ENCODE data around the gene HEPACAM. TPM values are rescaled to one million over a fixed set of nuclear protein-coding genes. Genes with fewer than 3 reads are reported as not detected.

The HEPACAM gene
- total RNA-seq, 1 donor from 2014 or later = not detected

GRCh38 chr11:124886978-124887666 is 48.7 kb downstream of the HEPACAM start:
- no peak for DNase-seq (ENCODE audit: extremely low read depth, low read depth, low spot score)

GRCh38 chr11:124886476-124886875 is 49.4 kb downstream of the HEPACAM start:
- DNase-seq (ENCODE audit: extremely low read depth, low read depth, low spot score) = no peak

DNA sequence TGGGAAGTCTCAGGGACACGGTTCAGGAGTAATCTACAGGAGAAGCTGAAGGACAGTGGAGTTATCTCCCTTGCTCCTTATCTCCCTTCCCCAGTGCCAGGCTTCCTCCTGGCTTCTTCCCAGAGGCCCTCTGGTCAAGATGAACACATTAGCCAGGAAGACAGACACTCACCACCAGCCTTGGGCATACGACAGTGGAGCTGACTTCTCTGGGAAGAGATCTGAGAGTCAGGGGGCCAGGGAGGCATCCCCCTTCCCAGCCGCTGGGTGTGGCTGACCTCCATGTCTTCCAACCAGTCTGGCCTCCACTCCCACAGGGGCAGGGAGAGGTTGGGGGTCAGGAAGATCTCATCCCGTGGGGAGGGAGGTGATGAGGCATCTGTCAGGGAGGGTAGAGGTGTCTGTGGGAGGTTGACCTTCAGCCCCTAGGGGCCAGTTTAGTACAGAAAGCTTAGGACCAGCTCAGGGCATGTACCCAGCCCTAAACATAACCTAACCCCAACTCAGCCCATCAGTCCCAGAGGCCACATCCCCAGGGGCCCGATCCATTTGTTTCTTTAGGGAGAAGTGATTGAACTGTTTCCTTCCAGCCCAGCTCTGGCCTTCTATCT is 50.9 kb downstream of the HEPACAM start:
- no peak for DNase-seq (ENCODE audit: extremely low read depth, low read depth, low spot score)

DNA sequence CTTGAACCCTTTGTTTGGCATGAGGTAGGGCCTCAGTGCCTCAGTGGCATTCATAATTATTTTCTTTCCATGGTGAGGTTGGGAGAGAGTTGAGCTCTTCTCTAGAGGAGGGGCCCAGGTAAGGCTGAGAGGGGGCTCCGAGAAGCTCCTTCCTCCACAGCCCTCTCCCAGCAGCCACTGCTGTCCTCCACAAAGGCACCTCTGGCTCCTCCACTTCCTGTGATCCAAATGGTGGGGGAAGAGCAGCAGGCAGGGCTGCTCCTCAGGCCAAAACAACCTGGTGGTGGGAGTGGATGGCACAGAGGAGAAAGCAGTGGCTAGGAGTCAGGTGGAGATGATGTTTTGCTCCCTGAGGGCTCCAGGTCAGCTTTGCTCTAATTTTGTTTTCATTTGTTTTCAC is 51.5 kb downstream of the HEPACAM start:
- no peak for DNase-seq (ENCODE audit: extremely low read depth, low read depth, low spot score)

DNA sequence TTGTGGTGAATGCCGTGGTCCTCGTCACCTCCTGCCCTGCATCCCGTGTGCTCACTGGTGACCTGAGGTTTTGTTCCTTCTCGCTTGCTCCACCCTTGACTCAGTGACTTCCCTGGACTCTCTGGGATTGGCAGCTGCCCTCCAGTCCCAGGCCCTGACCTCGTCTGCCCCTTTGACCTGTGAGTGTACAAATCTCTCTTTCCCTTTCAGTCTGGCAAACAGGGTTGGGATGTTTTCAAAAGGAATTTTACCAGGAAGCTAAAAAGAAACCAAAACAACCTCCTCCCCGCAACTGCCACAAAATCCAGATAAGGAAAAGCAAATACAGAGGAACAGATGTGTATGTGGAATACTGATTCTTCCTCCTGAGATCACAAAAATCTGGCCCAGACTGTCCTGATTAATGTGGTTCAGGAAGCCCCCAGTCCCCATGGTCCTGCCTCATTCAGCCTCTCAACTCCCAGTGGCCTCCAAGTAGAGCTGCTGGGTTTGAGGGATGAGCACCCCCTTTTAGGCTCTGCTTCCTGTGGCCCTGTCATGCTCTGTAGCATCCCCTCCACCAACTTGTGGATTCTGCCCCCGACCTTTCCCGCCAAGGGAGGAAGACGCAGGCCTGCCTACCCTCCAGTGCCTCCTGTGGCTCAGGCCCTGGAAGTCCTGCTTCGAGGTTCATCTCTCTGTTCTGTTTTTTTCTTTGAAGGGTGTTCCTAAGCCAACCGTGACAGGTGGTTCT is 53.3 kb downstream of the HEPACAM start:
- DNase-seq (ENCODE audit: extremely low read depth, low read depth, low spot score) = no peak

DNA sequence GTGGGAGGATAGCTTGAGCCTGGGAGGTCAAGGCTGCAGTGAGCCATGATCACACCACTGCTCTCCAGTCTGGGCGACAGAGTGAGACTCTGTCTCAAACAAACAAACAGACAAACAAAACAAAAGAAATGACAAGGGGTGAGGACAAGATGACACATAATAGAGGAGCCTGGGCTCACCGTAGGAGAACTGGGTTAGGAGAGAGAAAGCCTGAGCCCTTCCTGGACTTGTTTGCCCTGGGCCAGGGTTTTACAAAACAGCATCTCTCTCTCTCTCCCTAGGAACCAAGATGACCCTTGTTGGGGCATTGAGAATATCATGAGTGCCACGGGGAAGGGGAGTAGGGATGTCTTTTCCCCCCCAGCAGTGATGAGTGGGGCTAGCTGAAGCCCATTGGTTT is 54.9 kb downstream of the HEPACAM start:
- DNase-seq (ENCODE audit: extremely low read depth, low read depth, low spot score) = no peak

- no peak for DNase-seq (ENCODE audit: extremely low read depth, low read depth, low spot score)
These were observed 55.6 kb downstream of the HEPACAM start for GRCh38 chr11:124880290-124880611.

DNA sequence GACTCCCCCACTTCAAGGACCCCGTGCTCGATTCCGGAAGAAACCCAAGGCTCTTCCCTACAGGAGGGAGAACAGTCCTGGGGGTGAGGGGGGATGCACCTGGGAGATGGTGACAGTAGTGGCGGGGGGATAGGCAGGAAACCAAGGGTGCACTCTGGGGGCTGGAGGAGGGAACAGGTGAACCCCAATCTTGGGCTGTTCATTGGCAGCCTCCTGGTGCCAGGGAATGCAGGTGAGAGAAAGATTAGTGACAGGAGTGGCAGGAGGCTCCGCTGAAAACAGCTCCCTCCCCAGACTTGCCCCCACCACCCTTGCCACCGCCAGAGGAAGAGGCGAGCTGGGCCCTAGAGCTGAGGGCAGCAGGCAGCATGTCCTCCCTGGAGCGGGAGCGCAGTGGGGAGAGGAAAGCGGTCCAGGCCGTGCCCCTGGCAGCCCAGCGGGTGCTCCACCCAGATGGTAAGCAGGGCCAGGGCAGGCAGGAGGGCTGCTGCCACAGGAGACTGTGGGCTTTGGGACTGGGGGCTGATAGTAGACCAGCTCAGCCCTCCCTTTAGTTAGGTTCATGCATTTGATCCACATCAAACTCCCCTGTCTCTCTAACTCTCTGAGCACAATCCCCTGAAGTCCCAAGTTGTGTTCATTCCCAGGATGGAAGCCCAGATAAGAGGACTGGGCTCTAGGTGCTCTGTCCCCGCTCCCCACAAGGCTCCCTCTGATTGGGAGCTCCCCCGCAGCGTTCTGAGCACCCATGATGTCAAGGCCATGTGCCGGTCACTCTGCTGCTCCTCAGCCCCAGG is 56.2 kb downstream of the HEPACAM start:
- DNase-seq (ENCODE audit: extremely low read depth, low read depth, low spot score) = no peak

DNA sequence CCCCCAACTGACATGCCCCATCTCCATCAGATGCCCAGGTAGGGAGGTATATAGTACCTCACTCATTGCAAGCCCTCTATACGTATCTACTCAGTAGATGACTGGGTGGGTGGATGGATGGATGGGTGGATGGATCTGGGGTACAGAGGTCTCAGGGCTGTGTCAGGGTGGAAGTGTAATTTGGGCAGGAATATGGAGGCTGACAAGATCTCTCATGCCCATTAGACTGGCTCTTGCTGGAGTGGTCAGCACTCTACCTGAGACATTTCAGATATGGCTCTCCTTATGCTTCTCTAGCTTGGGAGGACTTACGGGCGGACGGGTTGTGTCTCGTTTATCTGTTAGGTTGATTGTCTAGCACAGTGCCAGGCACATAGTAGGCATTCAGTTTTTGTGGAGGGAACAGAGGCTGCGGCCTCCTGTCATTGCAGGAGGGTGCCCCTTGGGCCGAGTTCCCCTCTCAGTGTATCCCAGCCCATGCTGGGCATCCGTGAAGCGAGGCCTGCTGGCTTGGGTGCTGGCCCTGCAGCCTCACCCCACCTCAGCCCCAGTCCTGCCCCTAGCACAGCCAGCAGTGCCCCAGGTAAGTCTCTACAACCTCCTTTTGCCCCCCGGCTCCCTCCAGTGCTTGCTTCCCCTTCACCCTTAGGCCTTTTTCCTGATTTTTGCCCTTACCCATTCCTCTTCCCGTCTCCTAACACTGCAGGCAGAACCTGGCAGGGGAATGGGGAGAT is 56.9 kb downstream of the HEPACAM start:
- no peak for DNase-seq (ENCODE audit: extremely low read depth, low read depth, low spot score)

GRCh38 chr11:124877910-124878758 is 57.7 kb downstream of the HEPACAM start:
- DNase-seq (ENCODE audit: extremely low read depth, low read depth, low spot score) = no peak

GRCh38 chr11:124877631-124877909 is 58.3 kb downstream of the HEPACAM start:
- DNase-seq (ENCODE audit: extremely low read depth, low read depth, low spot score) = no peak

DNA sequence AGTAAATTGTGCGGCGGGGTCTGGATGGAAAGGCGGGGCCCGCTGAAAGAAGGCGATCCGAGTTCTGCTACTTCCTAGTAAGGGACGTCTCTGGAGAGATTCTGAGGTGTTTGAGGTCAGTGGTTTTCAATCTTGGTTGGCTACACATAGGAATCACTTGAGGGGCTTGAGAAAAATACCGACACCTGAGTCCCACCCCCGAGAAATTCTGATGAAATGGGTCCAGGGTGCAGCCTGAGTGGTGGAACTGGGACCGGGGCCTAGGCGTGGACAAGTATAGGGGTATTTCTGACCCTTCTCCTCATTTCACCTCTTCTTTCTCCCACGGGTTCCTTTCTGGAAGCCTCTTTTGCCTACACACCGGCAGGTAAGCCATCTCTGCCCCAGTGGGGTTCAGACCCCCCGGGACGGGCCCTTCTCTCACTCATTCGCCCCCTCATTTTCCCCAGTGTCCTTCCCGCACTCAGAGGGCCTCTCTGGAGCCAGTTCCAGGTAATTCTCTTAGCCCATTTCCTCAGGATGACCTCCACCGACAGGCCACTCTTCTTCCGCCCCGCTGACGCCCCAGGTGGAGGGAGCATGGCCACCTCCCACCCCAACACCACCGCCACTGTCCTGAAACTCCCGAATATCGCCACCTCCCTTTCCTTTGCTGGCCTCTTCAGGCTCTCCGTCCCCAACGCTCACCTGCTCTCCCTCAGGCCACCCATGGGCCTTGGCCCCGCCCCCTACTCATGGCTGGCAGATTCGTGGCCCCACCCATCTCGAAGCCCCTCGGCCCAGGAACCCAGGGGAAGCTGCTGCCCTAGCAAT is 58.8 kb downstream of the HEPACAM start:
- no peak for DNase-seq (ENCODE audit: extremely low read depth, low read depth, low spot score)

DNA sequence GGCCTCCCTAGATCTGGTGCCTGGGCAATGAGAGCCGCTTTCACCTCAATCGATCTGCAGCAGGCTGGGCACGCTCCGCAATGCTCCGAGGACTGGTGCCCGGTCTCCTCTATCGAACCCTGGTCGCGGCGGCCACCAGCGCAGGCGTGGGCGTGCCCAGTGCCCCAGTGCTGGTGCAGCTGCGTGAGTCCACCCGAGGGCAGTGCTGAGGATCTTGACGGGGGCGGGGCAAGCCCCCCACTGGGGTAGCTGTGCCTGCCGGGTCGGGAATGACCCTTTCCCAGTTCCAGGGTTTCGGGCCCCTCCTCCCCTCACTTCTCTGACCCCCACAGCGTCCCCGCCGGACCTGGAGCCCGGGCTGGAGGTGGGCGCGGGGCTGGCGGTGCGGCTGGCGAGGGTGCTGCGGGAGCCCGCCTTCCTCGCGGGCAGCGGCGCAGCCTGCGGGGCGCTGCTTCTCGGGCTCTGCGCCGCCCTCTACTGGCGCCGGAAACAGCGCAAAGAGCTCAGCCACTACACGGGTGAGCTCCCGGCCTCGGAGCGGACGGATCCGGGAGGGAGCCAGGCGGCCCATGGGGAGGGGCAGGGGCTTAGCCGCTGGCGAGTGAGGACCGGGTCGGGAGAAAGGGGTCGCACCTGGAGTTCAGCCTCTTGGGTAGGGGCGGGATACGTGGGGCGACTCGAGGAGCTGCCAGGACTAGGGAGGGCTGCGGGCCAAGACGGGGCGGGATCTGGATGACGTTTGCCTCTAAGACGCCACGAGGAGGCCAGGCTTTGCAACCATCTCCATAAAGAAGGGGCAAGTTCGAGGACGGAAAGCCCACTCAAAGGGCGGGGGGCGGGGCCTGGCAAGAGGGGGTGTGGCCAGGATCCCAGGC is 59.7 kb downstream of the HEPACAM start:
- DNase-seq (ENCODE audit: extremely low read depth, low read depth, low spot score) = peak; percentile 68

- no peak for DNase-seq (ENCODE audit: extremely low read depth, low read depth, low spot score)
These were observed 60.4 kb downstream of the HEPACAM start for GRCh38 chr11:124875401-124875800.

DNA sequence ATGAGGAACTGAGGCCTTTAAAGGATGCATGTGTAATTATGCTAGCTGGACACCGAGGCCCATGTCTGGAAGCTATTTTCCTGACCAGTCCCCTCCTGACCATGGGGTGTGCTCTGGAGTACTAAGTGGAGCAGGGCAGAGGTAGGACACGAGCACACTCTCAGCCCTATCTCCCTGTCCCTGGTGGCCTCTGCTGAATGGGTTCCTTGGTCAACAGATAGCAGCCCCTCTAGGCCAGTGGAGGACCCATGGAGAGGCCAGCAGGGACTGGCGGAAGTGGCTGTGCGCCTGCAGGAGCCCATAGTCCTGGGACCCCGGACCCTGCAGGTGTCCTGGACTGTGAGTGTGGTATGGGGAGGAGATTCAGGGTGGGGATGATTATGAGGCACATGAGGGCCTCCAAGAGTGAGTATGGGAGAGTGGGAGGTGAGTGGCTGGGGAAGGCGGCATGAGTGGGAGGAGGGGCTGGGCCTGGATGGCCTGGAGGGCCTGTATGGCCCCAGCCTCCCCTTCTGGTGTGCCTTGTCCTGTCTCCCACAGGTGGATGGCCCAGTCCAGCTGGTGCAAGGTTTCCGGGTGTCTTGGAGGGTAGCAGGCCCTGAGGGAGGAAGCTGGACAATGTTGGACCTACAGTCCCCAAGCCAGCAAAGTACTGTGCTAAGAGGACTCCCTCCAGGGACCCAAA is 61.1 kb downstream of the HEPACAM start:
- DNase-seq (ENCODE audit: extremely low read depth, low read depth, low spot score) = no peak

GRCh38 chr11:124873951-124874350 is 61.9 kb downstream of the HEPACAM start:
- no peak for DNase-seq (ENCODE audit: extremely low read depth, low read depth, low spot score)

DNA sequence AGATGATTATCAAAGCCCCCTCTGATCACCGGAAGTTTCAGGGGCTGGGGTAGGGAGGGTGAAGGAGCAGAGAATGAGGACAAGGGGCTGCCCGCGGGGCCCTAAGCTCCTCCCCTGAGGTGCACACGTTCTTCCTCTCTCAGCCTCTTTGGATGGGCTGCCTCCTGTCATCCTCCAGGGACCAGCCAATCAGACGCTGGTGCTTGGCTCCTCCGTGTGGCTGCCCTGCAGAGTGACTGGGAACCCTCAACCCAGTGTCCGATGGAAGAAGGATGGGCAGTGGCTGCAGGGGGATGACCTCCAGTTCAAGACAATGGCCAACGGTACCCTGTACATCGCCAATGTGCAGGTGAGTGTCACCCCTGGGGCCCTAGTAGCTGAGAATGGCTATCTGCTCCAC is 63.1 kb downstream of the HEPACAM start:
- no peak for DNase-seq (ENCODE audit: extremely low read depth, low read depth, low spot score)

DNA sequence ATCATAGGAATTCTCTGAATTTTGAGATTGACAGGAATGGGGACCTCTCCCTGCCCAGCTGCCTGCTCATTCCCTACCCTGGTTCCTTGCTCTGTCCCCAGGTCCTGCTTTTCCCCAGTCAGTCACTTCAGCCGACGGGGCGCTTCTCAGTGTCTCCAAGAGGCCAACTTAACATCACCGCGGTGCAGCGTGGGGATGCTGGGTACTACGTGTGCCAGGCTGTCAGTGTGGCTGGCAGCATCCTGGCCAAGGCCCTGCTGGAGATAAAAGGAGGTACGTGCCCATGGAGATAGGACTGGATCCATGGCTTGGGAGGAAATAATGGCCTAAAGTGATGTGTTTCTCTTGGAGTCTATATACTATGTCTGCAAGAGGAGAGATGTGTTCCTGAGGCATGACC is 63.6 kb downstream of the HEPACAM start:
- DNase-seq (ENCODE audit: extremely low read depth, low read depth, low spot score) = no peak
